ENCODE data around the gene AFAP1.

- no peak for TF ChIP-seq CTCF (IDR thresholded peaks at IDR 0.05; ENCODE audit: insufficient read depth, low read depth, low read length)
- no peak for TF ChIP-seq EZH2 (IDR thresholded peaks at IDR 0.05; ENCODE audit: insufficient read depth, low read length)
Observed at GRCh38 chr4:7788193-7788592, 151.5 kb downstream of the AFAP1 start.

All from astrocyte (in vitro differentiated cells and primary cell).